IMR-90 (cell line): ENCODE measurements around the gene PCNX4. TPM values are rescaled to one million over a fixed set of nuclear protein-coding genes. Genes with fewer than 3 reads are reported as not detected.

Experiments used
- ATAC-seq: fragments of 200-7000 bp; cut with Tn5 transposase; 2 replicates; pipeline ENCODE4 v1.9.1; 2020; ENCODE audit warnings: low read depth, mild to moderate bottlenecking, moderate library complexity
- BruUV-seq: library from RNA; stranded (reverse); fragments of 400-500 nt; replicated peaks from 2 replicates; lab custom pipeline; 2021; lab: Mats Ljungman, UMichigan
- CTCF ChIA-PET: fragments of 300-600 bp; formaldehyde crosslinking; extraction: SDS; loops from one replicate; lab custom pipeline; 2021; ENCODE audit warnings: antibody characterized with exemption; lab: Yijun Ruan, JAX
- POLR2A ChIA-PET: fragments of 300-600 bp; sonication (Branson Sonifier 250); formaldehyde crosslinking; loops from one replicate; lab custom pipeline; 2022; ENCODE audit warnings: antibody characterized with exemption; ENCODE audit not compliant: unreplicated experiment; lab: Charles Lee
- DNase-seq: peaks from one replicate; pipeline ENCODE4 v3.0.0; 2013
- H2AFZ ChIP-seq: replicated peaks from 2 replicates; pipeline ENCODE3; 2013; ENCODE audit warnings: low read length, mild to moderate bottlenecking; ENCODE audit not compliant: poor library complexity
- H2AK5ac ChIP-seq: 2 replicates; pipeline ENCODE4 v1.6.1; 2013; ENCODE audit warnings: low read depth, low read length, inconsistent platforms
- H2AK9ac ChIP-seq: replicated peaks from 2 replicates; pipeline ENCODE3; 2013; ENCODE audit warnings: mild to moderate bottlenecking, low read depth, low read length, moderate library complexity; ENCODE audit not compliant: poor library complexity
- H2BK120ac ChIP-seq: 2 replicates; pipeline ENCODE4 v1.6.1; 2013; ENCODE audit warnings: low read depth, low read length, inconsistent platforms
- H2BK15ac ChIP-seq: 3 replicates; pipeline ENCODE4 v1.6.1; 2013; ENCODE audit warnings: low read depth, low read length, inconsistent platforms
- H2BK20ac ChIP-seq: 2 replicates; pipeline ENCODE4 v1.6.1; 2013; ENCODE audit warnings: low read depth, mild to moderate bottlenecking, inconsistent platforms, low read length, moderate library complexity
- H2BK5ac ChIP-seq: 2 replicates; pipeline ENCODE4 v1.6.1; 2013; ENCODE audit warnings: mild to moderate bottlenecking, low read depth, low read length, inconsistent platforms; ENCODE audit not compliant: poor library complexity, severe bottlenecking
- H3K14ac ChIP-seq: replicated peaks from 2 replicates; pipeline ENCODE4 v1.6.1; 2013; ENCODE audit warnings: low read depth, low read length, inconsistent platforms
- H3K18ac ChIP-seq: 2 replicates; pipeline ENCODE4 v1.6.1; 2013; ENCODE audit warnings: low read depth, low read length, control low read depth
- H3K23ac ChIP-seq: 2 replicates; pipeline ENCODE4 v1.6.1; 2013; ENCODE audit warnings: low read depth, low read length, inconsistent platforms
- H3K27ac ChIP-seq: 2 replicates; pipeline ENCODE4 v1.5.1; 2013; ENCODE audit warnings: mild to moderate bottlenecking, control low read depth, low read length; ENCODE audit not compliant: insufficient read depth
- H3K27me3 ChIP-seq: 2 replicates; pipeline ENCODE4 v1.6.1; 2013; ENCODE audit warnings: low read length; ENCODE audit not compliant: control insufficient read depth, insufficient read depth
- H3K36me3 ChIP-seq: 2 replicates; pipeline ENCODE4 v1.6.1; 2013; ENCODE audit warnings: low read length, mixed read lengths; ENCODE audit not compliant: control insufficient read depth, insufficient read depth
- H3K4ac ChIP-seq: 2 replicates; pipeline ENCODE4 v1.6.1; 2013; ENCODE audit warnings: low read depth, low read length, inconsistent platforms
- H3K4me1 ChIP-seq: 2 replicates; pipeline ENCODE4 v1.6.1; 2013; ENCODE audit warnings: low read length, mixed read lengths; ENCODE audit not compliant: control insufficient read depth, insufficient read depth
- H3K4me2 ChIP-seq: 2 replicates; pipeline ENCODE4 v1.6.1; 2013; ENCODE audit warnings: low read depth, mild to moderate bottlenecking, control low read depth, low read length, moderate library complexity
- H3K4me3 ChIP-seq: 2 replicates; pipeline ENCODE4 v1.5.1; 2013; ENCODE audit warnings: low read depth, mild to moderate bottlenecking, control low read depth, low read length, moderate library complexity; ENCODE audit not compliant: insufficient read depth
- H3K56ac ChIP-seq: 2 replicates; pipeline ENCODE4 v1.6.1; 2013; ENCODE audit warnings: low read length, inconsistent platforms; ENCODE audit not compliant: insufficient read depth; ENCODE audit errors: extremely low read depth
- H3K79me1 ChIP-seq, 2 experiments: 2 replicates each; pipeline ENCODE4 v1.6.1; 2013; ENCODE audit warnings: low read length in 2 of 2, inconsistent platforms in 1 of 2, low read depth in 1 of 2
- H3K9ac ChIP-seq: 2 replicates; pipeline ENCODE4 v1.6.1; 2013; ENCODE audit warnings: low read depth, low read length, control low read depth
- H3K9me1 ChIP-seq: 2 replicates; pipeline ENCODE4 v1.6.1; 2013; ENCODE audit warnings: low read length, inconsistent platforms; ENCODE audit not compliant: insufficient read depth
- H3K9me3 ChIP-seq: 2 replicates; pipeline ENCODE4 v1.6.1; 2013; ENCODE audit warnings: low read length; ENCODE audit not compliant: control insufficient read depth, insufficient read depth
- H4K20me1 ChIP-seq: 2 replicates; pipeline ENCODE4 v1.6.1; 2013; ENCODE audit warnings: low read length, inconsistent platforms; ENCODE audit not compliant: insufficient read depth
- H4K5ac ChIP-seq: 2 replicates; pipeline ENCODE4 v1.6.1; 2013; ENCODE audit warnings: mild to moderate bottlenecking, low read depth, low read length, control low read depth
- H4K8ac ChIP-seq, 2 experiments: 2 replicates each; pipeline ENCODE4 v1.6.1; 2013; ENCODE audit warnings: low read depth in 2 of 2, low read length in 2 of 2, control low read depth in 1 of 2, inconsistent platforms in 1 of 2
- H4K91ac ChIP-seq: 2 replicates; pipeline ENCODE4 v1.6.1; 2013; ENCODE audit warnings: low read depth, low read length, inconsistent platforms; ENCODE audit not compliant: insufficient read depth
- CHD1 ChIP-seq: IDR thresholded peaks from 2 replicates; pipeline ENCODE4 v1.6.1; 2012; ENCODE audit warnings: low read depth, low read length, improper control_type of control experiment
- CTCF ChIP-seq: conservative IDR thresholded peaks from 2 replicates; pipeline ENCODE4 v1.5.1; 2012; ENCODE audit warnings: mild to moderate bottlenecking, low read depth, low read length, improper control_type of control experiment
- POLR2A ChIP-seq: IDR thresholded peaks from 2 replicates; pipeline ENCODE4 v1.6.1; 2012; ENCODE audit warnings: mild to moderate bottlenecking, low read depth, low read length
- RFX5 ChIP-seq: IDR thresholded peaks from 2 replicates; pipeline ENCODE4 v1.8.0; 2012; ENCODE audit warnings: low read depth, mild to moderate bottlenecking, low read length, moderate library complexity
- WGBS, 2 experiments: methylation state at CpG; one replicate each; pipeline versions ENCODE4 v1.1.5 to v1.1.7; 2013; ENCODE audit warnings: missing lambda C conversion rate in 2 of 2; ENCODE audit not compliant: insufficient read length in 1 of 2; ENCODE audit errors: extremely low coverage in 2 of 2; 5-methylcytosine and 5-hydroxymethylcytosine counted together
- dilution Hi-C: fragments of 300-500 bp; cut with HindIII; formaldehyde crosslinking; loops from one replicate; pipeline ENCODE4 v1.14.3; 2018; ENCODE audit warnings: low sequenced_read_pairs; ENCODE audit not compliant: unreplicated experiment
- in situ Hi-C: fragments of 300-500 bp; cut with MboI; formaldehyde crosslinking; loops from 3 replicates; pipeline ENCODE4 v1.14.3; 2019; ENCODE audit warnings: low sequenced_read_pairs, inconsistent platforms, mixed read lengths
- intact Hi-C: fragments of 100-400 bp; cut with micrococcal nuclease; formaldehyde crosslinking; loops from 2 replicates; pipeline ENCODE4 v1.10.0; 2022
- polyA plus RNA-seq, 3 experiments: library from polyadenylated mRNA; depleted of rRNA; stranded (reverse); fragments of >200 nt; gene quantifications; 2 replicates each; pipeline ENCODE4 v1.2.3, GENCODE V29; 2012; ENCODE audit warnings: low replicate concordance in 1 of 3
- total RNA-seq: library from RNA; depleted of rRNA; stranded (reverse); fragments of >200 nt; gene quantifications from 2 replicates; pipeline ENCODE4 v1.2.3, GENCODE V29; 2012

The PCNX4 gene
- total and polyA plus RNA-seq, 2 of the 4 experiments (the other 2 are of a cell fraction), result 55.4 to 128 TPM

- in situ Hi-C loops, result no loop called here
- H3K4ac ChIP-seq, result no peak overlapping the region
- H3K9me3 ChIP-seq, result no peaks in the 10 kb centered on the region
- H2AK5ac ChIP-seq, result no peak overlapping the region
- H3K27ac ChIP-seq, result no peak overlapping the region
- no peak overlapping the region for H3K23ac ChIP-seq
- no peak overlapping the region for H3K9ac ChIP-seq
- H3K79me1 ChIP-seq, result peaks cover 11 to 46% of the 10 kb centered on the region in 2 experiments
- H3K4me1 ChIP-seq, result peaks cover 8% of the 10 kb centered on the region; the same call in 1 of the 2 replicates
- POLR2A ChIA-PET, result no interaction called here
- H3K14ac ChIP-seq, result no peak overlapping the region
- no peak overlapping the region for H4K8ac ChIP-seq
- TF ChIP-seq RFX5, result no peak
- no peak for TF ChIP-seq POLR2A
- no peak for TF ChIP-seq CHD1
- no peak for TF ChIP-seq CTCF
- H4K91ac ChIP-seq, result no peak overlapping the region
- no peak overlapping the region for H2BK120ac ChIP-seq
- no peak overlapping the region for H3K18ac ChIP-seq
- H2AK9ac ChIP-seq, result no peak overlapping the region
- H3K56ac ChIP-seq, result no peak overlapping the region
- DNase-seq (peak; percentile 41), ATAC-seq (no peak)
- intact Hi-C loops, result no loop called here
- no peaks in the 10 kb centered on the region for H3K27me3 ChIP-seq
- no peak overlapping the region for H2BK20ac ChIP-seq
- no TSS peak for BruUV-seq
- H2BK15ac ChIP-seq, result no peak overlapping the region
- H3K4me2 ChIP-seq, result peak overlapping the region; percentile 78
- H3K9me1 ChIP-seq, result peaks cover 4% of the 10 kb centered on the region
- no peak overlapping the region for H2AFZ ChIP-seq
- CTCF ChIA-PET, result interaction anchor here (1.3 kb wide), 1 partner anchor 67 kb away, joined by 3 read pairs; no protein-coding TSS in a partner anchor
- H2BK5ac ChIP-seq, result peak overlapping the region; percentile 55
- H3K36me3 ChIP-seq, result peaks cover 4% of the 10 kb centered on the region
- no CpG with 5 or more reads among the region's 1 CpG for WGBS, 2 experiments
- dilution Hi-C loops, result no loop called here
- H4K20me1 ChIP-seq, result peaks cover 32% of the 10 kb centered on the region
- no peak overlapping the region; the same call in 1 of the 2 replicates for H4K5ac ChIP-seq
- no peak overlapping the region for H3K4me3 ChIP-seq
These were observed 10.1 kb downstream of the PCNX4 start for GRCh38 chr14:60101786-60102185.
